Right lobe of liver (tissue), 4 donors: ENCODE results near the gene ABCD2.

Experiments
- POLR2A ChIP-seq: fragments of 450-650 bp; IDR thresholded peaks from one replicate; pipeline ENCODE4 v1.6.1; 2017; ENCODE audit warnings: antibody characterized with exemption, mild to moderate bottlenecking
- TF ChIP-seq, protein P1 (sequence below), 4 donors: fragments of 200-600 bp in 3 of 4; fragments of 450-650 bp in 1 of 4; IDR thresholded peaks; one replicate each; pipeline versions ENCODE4 v1.5.1 to v1.8.0; 2016 to 2022; ENCODE audit warnings: antibody characterized with exemption in 4 of 4, mild to moderate bottlenecking in 2 of 4
- donor health status: DM: no; HTN: no; CAD: no.
- donor health status: DM: no; HTN: no; CAD: no.
- donor health status: DM: no; HTN: yes; CAD: no.

DNA sequence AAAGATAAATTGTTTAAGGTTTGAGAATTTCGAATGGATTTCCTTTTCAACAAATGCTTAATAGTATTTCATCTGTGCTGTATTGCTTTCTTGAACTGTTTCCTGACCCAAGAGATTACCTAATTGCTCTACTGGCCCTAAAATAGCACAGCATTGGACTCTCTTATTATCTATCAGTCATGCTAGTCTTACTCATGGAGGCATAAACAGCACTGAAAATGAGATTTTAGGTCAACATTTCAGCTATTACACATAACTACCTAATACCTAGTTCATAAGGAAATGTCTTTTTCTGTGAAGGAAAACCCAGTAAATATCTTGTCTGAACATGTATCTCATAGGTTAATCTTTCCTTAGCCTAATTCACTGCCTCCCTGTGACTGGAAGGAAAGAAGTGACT, 4.3 kb upstream of the ABCD2 start:
- TF ChIP-seq, protein P1, sequence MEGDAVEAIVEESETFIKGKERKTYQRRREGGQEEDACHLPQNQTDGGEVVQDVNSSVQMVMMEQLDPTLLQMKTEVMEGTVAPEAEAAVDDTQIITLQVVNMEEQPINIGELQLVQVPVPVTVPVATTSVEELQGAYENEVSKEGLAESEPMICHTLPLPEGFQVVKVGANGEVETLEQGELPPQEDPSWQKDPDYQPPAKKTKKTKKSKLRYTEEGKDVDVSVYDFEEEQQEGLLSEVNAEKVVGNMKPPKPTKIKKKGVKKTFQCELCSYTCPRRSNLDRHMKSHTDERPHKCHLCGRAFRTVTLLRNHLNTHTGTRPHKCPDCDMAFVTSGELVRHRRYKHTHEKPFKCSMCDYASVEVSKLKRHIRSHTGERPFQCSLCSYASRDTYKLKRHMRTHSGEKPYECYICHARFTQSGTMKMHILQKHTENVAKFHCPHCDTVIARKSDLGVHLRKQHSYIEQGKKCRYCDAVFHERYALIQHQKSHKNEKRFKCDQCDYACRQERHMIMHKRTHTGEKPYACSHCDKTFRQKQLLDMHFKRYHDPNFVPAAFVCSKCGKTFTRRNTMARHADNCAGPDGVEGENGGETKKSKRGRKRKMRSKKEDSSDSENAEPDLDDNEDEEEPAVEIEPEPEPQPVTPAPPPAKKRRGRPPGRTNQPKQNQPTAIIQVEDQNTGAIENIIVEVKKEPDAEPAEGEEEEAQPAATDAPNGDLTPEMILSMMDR (IDR thresholded peaks at IDR 0.05): no peak
- no peak for TF ChIP-seq POLR2A
